AML-193 (cell line): Measurements from ENCODE around the gene PNO1.
A peak's percentile ranks its signal among the peaks of the same experiment; 100 is the strongest.
"Not testable (repeated sequence)": the region's sequence is repeated elsewhere in the genome, so short reads cannot be mapped to it uniquely, and the experiment has no call there.

Experiments used
- DNase-seq, 2 experiments: peaks; one replicate each; lab custom pipeline; 2025; lab: John Stamatoyannopoulos, UW

PNO1 gene

GRCh38 chr2:68157002-68157401 lies 686 bp upstream of the PNO1 start:
- DNase-seq, result peak in 1 of 2 experiments; percentile 38

DNA sequence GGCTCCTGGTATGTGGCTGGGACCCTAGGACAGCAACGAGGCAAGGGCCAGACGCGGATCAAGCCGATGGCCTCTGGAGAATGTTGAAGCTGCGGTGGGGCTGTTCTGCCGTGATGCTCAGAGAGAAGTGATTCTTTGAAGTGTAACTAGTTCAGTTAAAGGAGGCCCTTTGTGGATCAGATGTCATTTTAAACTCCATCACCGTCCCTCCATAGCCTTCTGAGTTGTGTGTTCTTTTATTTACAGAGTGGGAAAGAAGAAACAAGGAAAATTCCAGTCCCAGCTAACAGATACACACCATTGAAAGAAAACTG lies 403 bp downstream of the PNO1 start:
- DNase-seq, result no peak

- DNase-seq, result no peak
Measured at GRCh38 chr2:68163641-68164040, 6.0 kb downstream of the PNO1 start.

- no peak for DNase-seq
Measured at GRCh38 chr2:68167186-68167585, 9.5 kb downstream of the PNO1 start.

DNA sequence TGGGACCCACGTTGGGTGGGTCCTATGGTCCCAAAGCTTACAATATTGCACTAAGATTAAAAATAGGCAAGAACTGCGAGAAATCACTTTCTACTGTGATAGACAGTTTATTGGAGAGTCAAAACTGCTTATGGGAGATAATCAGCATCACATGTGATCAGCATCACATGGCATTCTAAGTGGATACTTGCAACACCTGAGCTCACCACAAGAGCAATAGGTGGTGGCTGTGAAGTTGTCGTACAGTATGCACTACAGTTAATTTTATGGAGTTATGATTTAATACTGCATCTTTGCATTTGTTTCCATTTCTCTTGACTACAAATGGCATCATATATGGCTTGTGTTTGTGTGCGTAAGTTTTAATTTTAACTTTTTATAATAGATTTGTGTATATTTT lies 11.6 kb downstream of the PNO1 start:
- DNase-seq, result no peak

- DNase-seq, result no peak
Measured at GRCh38 chr2:68171146-68171545, 13.5 kb downstream of the PNO1 start.

- no peak for DNase-seq
Measured at GRCh38 chr2:68171684-68172083, 14.0 kb downstream of the PNO1 start.

DNA sequence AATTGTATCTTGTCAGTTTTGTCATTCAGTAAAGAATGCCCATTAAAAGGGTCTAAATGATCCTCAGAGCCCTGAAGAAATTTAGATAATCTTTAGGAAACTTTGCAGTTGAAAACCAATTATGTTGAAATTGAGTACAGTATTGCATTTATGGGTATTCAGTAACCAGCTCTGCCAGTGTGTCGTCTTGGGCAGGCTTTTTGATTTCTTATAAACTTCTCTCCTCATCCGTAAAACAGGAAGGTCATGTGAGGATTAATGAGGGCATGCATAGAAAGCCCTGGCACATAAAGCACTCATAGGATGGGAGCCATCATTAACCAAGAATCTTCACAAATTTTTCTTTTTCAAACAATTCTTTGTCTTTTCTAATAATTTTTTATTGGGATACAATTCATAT lies 14.8 kb downstream of the PNO1 start:
- DNase-seq, result peak; percentile 22 to 47

DNA sequence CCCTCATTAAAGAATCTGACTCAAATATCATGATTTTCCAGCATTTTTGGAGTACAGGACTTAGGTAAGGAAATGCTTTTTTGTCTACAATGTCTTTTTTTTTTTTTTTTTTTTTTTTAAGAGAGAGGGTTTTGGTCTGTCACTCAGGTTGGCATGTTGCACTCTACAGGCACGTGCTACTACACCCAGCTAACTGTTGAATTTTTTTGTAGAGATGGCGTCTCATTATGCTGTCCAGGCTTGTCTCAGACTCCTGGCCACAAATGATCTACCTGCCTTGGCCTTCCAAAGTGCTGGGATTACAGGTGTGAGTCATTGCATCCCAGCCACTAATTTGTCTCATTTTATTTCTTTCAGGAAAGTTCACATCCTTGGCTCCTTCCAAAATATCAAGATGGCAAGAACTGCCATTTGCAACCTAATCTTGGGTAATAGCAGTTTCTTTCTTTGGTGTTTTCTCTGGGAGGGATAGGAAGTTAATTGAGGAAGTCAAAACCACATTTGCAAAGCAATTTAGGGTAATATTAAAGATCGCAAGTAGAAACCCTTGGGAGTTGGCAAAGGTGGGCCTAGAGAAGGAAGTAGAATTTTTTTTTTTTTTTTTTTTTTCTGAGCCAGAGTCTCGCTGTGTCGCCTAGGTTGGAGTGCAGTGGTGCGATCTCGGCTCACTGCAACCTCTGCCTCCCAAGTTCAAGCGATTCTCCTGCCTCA lies 15.5 kb downstream of the PNO1 start:
- peak; percentile 97 to 98 for DNase-seq

DNA sequence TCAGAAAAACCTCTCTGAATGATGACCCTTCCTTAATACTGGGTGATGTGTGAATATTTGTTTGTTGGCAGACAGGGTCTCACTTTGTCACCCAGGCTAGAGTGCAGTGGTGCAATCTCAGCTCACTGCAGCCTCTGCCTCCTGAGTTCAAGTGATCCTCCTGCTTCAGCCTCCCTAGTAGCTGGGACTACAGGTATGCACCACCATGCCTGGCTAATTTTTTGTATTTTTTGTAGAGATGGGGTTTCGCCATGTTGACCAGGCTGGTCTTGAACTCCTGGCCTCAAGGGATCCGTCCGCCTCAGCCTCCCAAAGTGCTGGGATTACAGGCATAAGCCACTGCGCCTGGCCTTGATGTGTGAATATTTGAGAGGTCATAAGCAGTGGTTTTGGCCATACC lies 17.5 kb downstream of the PNO1 start:
- DNase-seq, result not testable (repeated sequence)

DNA sequence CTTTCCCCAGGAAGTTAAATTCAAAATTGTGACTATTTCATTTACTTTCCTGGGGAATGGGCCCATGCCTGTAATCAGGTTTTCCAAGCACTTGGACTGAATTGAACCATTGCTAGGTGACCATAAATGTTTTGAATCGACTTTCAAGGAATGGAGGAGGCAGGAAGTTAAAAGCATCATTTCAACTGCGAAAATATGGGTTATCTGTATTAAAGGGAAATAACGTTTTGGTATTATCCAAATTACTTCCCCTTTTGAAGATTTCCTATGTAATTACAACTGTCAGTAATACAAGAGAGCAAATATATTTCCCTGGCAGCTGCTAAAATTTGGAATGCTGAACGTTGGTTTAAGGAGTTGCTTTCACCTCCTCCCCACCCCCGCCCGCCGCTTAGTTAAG lies 19.0 kb downstream of the PNO1 start:
- DNase-seq, result peak; percentile 24 to 42

GRCh38 chr2:68177541-68177940 lies 19.9 kb downstream of the PNO1 start:
- no peak for DNase-seq

DNA sequence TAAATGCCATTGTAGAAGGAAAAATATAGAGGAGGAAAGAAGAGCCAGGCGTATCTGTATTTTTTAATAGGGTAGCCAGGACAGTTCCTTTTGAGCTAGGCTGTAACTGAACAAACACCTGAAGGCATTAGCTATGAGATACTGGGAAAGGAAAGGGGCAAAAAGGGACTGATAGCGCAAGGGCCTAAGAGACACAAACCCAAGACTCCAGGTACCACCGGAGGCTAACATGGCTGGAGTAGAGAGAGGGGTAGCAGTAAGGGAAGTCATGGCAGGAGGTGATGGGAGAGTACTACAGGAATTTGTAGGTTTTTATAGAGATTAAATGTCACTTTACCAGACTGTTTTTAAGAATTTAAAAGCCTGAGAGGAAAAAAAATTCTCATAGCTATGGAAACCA lies 20.7 kb downstream of the PNO1 start:
- DNase-seq, result no peak

- no peak for DNase-seq
Measured at GRCh38 chr2:68178954-68179627, 21.4 kb downstream of the PNO1 start.

- no peak for DNase-seq
Measured at GRCh38 chr2:68182902-68183301, 25.2 kb downstream of the PNO1 start.

DNA sequence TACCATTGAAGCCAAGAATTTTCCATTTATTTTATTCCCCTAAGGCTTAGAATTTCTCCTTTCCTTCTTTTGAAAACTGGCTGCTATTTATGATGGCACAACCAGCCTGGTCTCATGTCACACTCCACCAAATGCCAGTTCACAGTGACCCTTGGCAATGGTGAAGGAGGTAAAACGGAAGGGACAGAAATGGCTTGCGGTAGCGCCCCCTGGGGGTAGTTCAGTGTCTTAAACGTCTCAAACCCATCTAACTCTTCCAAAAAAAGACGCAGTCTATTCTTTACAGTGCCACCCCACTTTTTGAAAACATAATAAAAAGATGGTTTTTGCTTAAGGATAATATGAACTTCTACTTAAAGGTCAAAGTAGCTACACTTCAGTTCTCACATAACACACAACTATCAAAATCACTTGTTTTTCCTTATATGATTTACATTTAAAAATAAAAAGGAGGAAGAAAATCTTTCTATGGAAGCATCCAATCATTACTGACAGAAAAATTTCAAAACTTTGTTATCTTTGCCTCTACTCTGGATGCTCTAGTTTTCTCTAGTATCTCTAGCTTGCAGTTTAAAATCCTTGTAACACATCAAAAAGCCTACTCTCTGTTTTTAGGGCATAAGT lies 28.0 kb downstream of the PNO1 start:
- peak; percentile 72 to 75 for DNase-seq

- no peak for DNase-seq
Measured at GRCh38 chr2:68187329-68187728, 29.6 kb downstream of the PNO1 start.

DNA sequence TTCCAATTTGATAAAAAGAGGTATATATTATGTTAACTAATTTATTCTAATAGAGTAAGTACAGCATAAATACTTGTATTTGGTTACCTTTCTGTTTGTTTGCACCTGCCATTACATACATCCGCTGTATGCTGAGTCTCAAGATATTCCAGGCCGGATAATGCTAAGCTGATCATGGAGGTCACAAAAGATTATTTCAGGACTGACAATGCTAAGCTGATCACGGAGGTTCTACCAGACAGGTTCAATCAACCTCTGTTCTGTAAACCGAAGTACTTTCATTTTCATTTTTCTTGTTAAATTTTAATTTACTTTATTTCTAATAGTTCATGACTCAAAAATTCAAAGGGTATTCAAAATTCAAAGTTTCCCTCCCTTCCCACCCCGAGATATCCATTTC lies 31.1 kb downstream of the PNO1 start:
- DNase-seq, result no peak

- no peak for DNase-seq
Measured at GRCh38 chr2:68189991-68190784, 32.5 kb downstream of the PNO1 start.

DNA sequence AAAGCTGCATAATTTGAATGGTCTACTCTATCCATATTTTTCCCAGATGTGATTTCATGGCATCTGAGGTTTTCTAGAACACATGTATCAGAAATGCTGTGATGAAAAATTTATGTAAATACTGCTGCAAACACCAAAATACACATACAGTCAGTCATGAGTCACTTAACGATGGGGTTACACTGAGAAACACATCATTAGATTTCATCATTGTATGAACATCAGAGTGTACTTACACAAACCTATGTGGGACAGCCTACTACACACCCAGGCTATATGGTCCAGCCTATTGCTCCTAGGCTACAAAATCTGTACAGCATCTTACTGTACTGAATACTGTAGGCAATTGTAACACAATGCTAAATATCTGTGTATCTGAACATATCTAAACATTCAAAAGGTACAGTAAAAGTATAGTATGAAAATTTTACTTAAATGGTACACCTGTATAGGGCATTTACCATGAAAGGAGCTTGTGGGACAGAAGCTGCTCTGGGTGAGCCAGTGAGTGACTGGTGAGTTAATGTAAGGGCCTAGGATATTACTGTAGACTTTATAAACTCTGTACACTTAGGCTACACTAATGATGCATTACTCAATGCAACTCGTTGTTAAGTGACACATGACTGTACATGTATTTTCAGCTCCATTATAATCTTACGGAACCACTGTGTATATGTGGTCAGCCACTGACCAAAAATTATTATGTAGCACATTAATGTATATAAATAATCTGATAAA lies 33.5 kb downstream of the PNO1 start:
- no peak for DNase-seq

- DNase-seq, result no peak
Measured at GRCh38 chr2:68193144-68193543, 35.5 kb downstream of the PNO1 start.

DNA sequence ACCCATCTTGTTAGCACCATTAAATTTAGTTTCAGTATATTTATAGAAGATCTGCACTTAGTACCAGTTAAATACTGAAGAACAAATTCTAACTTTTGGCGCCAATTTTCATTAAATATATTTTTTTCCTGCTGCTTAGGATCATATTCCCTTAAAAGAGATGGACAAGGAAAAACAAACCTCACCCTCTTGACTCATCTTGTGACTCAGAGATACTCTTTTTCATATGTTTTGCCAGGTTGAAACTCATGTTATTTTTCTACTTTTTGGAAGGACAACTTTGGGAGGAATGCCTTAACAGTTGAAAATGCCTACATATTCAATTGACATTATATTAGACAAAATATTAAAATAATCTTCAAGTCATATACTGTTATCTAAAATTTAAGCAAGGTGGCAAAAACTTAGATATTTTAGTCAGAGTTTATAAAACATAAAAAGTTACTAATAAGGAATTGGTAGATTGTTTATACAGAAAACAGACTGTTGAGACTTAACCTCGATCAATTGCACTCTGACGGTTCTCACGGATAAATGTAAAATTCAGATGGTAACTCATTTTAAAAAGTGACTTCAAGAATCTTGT lies 36.2 kb downstream of the PNO1 start:
- no peak for DNase-seq
